Stimulated activated naive B cell treated with anti-CD40 and anti-IgM and Interleukin-4, amounts not matched to agents 10 μg/mL and 1 μg/mL and 100 μg/mL, for 72 hours (primary cell): ENCODE results near the gene PCK2.

Experiments
- ATAC-seq, 2 donors: fragments of 150-1000 bp; cut with Tn5 transposase; replicated peaks; 2 replicates each; pipeline ENCODE4 v1.10.0; 2021; ENCODE audit warnings: moderate library complexity in 1 of 2
- DNase-seq: peaks from one replicate; pipeline ENCODE4 v3.0.0; 2021
- H3K27ac Mint-ChIP-seq: one replicate; pipeline ENCODE4 v1.8.0; 2022; ENCODE audit warnings: mild to moderate bottlenecking, mixed read lengths
- H3K27me3 Mint-ChIP-seq, 2 donors: one replicate each; pipeline ENCODE4 v1.8.0; 2022; ENCODE audit warnings: mixed read lengths in 2 of 2
- H3K36me3 Mint-ChIP-seq, 2 donors: one replicate each; pipeline ENCODE4 v1.8.0; 2022; ENCODE audit warnings: mixed read lengths in 2 of 2, mild to moderate bottlenecking in 1 of 2
- H3K4me1 Mint-ChIP-seq, 2 donors: one replicate each; pipeline ENCODE4 v1.8.0; 2022; ENCODE audit warnings: mixed read lengths in 2 of 2, mild to moderate bottlenecking in 1 of 2
- H3K4me3 Mint-ChIP-seq, 2 donors: one replicate each; pipeline ENCODE4 v1.8.0; 2022; ENCODE audit warnings: mild to moderate bottlenecking in 2 of 2, mixed read lengths in 2 of 2, moderate library complexity in 1 of 2
- H3K9me3 Mint-ChIP-seq, 2 donors: one replicate each; pipeline ENCODE4 v1.8.0; 2022; ENCODE audit warnings: mixed read lengths in 2 of 2, mild to moderate bottlenecking in 1 of 2

Gene PCK2

DNA sequence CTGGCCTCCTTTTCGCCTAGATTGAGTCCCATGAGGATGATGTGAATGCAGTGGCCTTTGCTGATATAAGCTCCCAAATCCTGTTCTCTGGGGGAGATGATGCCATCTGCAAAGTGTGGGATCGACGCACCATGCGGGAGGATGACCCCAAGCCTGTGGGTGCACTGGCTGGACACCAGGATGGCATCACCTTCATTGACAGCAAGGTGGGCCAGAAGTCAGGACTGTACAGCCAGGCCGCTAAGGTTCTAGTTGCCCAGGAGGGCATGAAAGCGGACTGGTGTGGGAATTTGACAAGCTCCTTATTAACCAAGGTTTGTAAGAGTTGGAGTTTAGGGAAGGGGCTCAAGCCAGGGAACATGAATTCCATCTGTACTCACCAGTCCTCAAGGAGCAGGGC lies 25.6 kb downstream of the PCK2 start:
- H3K27ac Mint-ChIP-seq: no peak overlapping the region
- H3K27me3 Mint-ChIP-seq: no peaks in the 10 kb centered on the region
- peaks cover 49 to 77% of the 10 kb centered on the region in 2 donors for H3K36me3 Mint-ChIP-seq
- H3K4me3 Mint-ChIP-seq: no peak overlapping the region
- no peak for DNase-seq
- H3K9me3 Mint-ChIP-seq: no peaks in the 10 kb centered on the region
- H3K4me1 Mint-ChIP-seq: peaks cover 43 to 45% of the 10 kb centered on the region in 2 donors
- ATAC-seq: no peak

DNA sequence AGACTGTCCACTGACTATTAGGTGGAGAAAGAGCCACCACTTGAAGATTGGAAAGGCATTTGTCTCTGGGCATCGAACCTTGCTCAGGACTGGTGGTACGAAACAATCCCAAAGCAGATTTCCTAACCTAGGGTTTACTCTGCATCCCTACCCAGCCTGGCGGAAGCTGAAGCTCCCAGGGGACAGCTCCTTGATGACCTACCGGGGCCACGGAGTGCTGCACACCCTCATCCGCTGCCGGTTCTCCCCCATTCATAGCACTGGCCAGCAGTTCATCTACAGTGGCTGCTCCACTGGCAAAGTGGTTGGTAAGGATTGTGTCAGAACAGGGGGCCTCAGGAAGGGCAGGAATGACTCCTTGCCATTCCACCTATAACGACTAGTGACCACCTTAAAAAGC lies 27.1 kb downstream of the PCK2 start:
- H3K27me3 Mint-ChIP-seq: no peaks in the 10 kb centered on the region
- peak overlapping the region; percentile 2 for H3K27ac Mint-ChIP-seq
- peaks cover 31 to 41% of the 10 kb centered on the region in 2 donors for H3K4me1 Mint-ChIP-seq
- no peak for ATAC-seq
- peaks cover 44 to 69% of the 10 kb centered on the region in 2 donors for H3K36me3 Mint-ChIP-seq
- H3K4me3 Mint-ChIP-seq: no peak overlapping the region
- no peak for DNase-seq
- H3K9me3 Mint-ChIP-seq: no peaks in the 10 kb centered on the region

DNA sequence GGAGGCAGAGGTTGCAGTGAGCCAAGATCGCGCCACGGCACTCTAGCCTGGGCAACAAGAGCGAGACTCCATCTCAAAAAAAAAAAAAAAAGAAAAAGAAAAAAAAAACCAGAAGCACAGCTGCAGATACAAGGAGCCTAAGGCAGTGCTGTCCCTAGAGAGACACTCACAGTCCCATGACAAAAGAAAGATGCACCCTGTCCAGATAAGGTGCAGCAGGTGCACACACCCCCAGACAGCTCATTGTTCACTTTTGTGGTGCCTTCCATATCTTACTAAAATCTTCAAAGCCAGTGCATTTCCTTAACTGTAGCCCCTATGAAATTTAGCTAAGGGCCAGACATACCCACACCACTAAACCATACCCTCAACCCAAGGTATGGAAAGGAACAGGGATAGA lies 28.3 kb downstream of the PCK2 start:
- Mint-ChIP-seq H3K27me3 (no peaks in the 10 kb centered on the region), H3K4me3 (no peak overlapping the region), H3K27ac (peak overlapping the region; percentile 98), H3K4me1 (peaks cover 27 to 32% of the 10 kb centered on the region in 2 donors), H3K9me3 (no peaks in the 10 kb centered on the region), H3K36me3 (peaks cover 38 to 57% of the 10 kb centered on the region in 2 donors)
- ATAC-seq (no peak), DNase-seq (no peak)

DNA sequence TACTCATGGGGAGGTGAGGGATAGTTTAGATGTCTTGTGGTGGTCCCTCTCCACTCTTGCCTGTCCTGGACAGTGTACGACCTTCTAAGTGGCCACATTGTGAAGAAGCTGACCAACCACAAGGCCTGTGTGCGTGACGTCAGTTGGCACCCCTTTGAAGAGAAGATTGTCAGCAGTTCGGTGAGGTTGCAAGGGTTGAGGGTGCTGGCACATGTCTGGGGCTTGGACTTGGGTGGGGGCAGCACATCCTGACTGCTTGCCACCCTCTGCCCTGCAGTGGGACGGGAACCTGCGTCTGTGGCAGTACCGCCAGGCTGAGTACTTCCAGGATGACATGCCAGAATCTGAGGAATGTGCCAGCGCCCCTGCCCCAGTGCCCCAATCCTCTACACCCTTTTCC lies 28.8 kb downstream of the PCK2 start:
- Mint-ChIP-seq H3K27me3 (no peaks in the 10 kb centered on the region), H3K27ac (peak overlapping the region; percentile 98), H3K4me3 (peak overlapping the region in 1 of 2 donors; percentile 69), H3K4me1 (peaks cover 26 to 35% of the 10 kb centered on the region in 2 donors), H3K36me3 (peaks cover 38 to 53% of the 10 kb centered on the region in 2 donors), H3K9me3 (no peaks in the 10 kb centered on the region)
- DNase-seq: no peak
- ATAC-seq: no peak

DNA sequence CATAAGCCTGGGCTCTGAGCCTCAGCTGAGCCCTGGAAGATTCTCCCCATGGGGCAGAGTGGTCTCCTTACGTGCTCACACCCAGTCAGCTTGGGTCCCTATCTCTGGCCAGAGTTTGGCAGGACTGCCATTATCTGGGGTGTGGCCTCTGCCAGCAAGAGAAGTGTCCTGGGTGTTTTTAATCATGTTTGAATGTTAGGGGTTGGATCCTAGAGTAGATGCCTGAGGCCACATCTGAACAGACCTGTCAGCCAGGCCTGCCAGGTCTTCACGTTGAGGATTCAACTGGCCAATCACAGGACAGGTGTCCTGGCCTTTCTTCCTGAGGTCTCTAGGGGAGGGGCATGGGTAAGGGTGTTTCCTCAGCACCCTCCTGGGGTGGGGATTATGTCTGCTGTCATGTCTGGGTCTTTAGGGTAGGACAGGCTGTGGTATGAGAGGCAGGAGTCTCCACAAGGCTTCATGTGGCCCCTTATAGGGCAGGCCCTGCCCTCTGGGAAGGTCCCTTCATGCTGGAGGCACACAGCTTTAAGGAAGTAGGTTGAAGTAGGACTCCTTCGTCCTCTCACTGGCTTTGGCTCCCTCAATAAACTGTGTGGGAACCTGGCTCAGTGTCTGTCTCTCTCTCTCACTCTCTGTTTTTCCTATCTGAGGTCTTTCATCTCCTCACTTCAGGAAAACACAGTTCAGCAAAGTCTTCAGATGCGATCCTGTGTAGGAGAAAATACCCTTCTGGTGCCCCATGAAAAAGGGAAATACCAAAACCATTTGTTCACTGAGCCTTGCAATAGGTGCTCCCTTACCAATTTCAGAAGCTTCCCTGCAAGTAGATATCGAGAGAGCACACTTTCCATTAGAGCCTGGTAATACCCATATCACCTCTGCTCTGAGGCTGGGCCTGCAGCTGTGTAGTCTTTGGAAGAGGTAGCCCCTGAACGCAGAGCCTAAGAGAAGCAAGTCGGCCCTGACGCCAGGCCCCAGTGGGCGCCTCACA lies 29.6 kb downstream of the PCK2 start:
- peak overlapping the region; percentile 28 to 69 for H3K4me3 Mint-ChIP-seq
- H3K9me3 Mint-ChIP-seq: no peaks in the 10 kb centered on the region
- peaks cover 33 to 45% of the 10 kb centered on the region in 2 donors for H3K36me3 Mint-ChIP-seq
- DNase-seq (peak; percentile 62), ATAC-seq (peak; percentile 95 to 97)
- no peaks in the 10 kb centered on the region for H3K27me3 Mint-ChIP-seq
- H3K4me1 Mint-ChIP-seq: peaks cover 23 to 37% of the 10 kb centered on the region in 2 donors
- H3K27ac Mint-ChIP-seq: peak overlapping the region; percentile 98

DNA sequence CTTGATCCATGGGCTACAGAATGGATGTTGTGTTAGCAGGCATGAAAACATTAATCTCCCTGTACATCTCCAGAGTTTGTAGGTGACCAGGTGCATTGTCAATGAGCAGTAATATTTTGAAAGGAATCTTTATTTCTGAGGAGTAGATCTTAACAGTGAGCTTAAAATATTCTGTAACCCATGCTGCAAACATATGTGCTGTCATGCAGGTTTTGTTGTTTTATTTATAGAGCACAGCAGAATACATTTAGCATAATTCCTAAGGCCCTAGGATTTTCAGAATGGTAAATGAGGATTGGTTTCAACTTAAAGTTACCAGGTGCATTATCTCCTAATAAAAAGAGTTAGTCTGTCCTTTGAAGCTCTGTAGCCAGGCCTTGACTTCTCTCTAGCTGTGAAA lies 32.8 kb downstream of the PCK2 start:
- Mint-ChIP-seq H3K4me1 (peaks cover 26 to 41% of the 10 kb centered on the region in 2 donors), H3K4me3 (no peak overlapping the region), H3K36me3 (peaks cover 18 to 23% of the 10 kb centered on the region in 2 donors), H3K27me3 (no peaks in the 10 kb centered on the region), H3K9me3 (no peaks in the 10 kb centered on the region), H3K27ac (no peak overlapping the region)
- no peak for ATAC-seq
- DNase-seq: no peak

DNA sequence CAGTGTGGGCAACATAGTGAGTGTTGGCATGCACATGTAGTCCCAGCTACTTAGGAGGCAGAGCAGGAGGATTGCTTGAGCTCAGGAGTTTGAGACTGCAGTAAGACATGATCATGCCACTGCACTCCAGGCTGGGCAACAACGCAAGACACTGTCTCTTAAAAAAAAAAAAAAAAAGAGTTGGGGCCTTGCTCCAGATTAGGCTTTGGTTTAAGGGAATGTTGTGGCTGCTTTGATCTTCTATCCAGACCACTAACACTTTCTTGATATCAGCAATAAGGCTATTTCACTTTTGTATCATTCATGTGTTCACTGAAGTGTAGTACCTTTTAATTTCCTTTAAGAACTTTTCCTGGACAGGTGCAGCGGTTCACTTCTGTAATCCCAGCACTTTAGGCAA lies 33.6 kb downstream of the PCK2 start:
- no peak overlapping the region for H3K4me3 Mint-ChIP-seq
- H3K27me3 Mint-ChIP-seq: no peaks in the 10 kb centered on the region
- DNase-seq (no peak), ATAC-seq (no peak)
- no peak overlapping the region for H3K27ac Mint-ChIP-seq
- no peaks in the 10 kb centered on the region for H3K9me3 Mint-ChIP-seq
- H3K4me1 Mint-ChIP-seq: peaks cover 28 to 43% of the 10 kb centered on the region in 2 donors
- H3K36me3 Mint-ChIP-seq: peaks cover 15 to 20% of the 10 kb centered on the region in 2 donors

DNA sequence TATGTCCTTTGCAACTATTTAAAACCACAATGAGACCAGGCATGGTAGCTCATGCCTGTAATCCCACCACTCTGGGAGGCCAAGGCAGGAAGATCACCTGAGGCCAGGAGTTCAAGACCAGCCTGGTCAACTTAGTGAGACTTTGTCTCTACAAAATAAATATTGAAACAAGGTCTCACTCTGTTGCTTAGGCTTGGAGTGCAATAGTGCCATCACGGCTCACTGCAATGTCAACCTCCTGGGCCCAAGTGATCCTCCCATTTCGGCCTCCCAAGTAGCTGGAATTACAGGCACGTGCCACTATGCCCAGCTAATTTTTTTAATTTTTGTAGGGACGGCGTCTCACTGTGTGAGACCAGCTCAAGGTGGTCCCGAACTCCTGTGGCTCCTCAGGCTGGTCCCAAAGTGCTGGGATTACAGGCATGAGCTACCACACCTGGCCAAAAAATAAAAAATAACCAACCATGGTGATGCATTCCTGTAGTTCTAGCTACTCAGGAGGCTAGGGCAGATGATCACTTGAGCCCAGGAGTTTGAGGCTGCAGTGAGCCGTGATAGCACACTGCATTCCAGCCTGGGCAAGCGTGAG lies 35.4 kb downstream of the PCK2 start:
- Mint-ChIP-seq H3K36me3 (peaks cover 4 to 7% of the 10 kb centered on the region in 2 donors), H3K27ac (no peak overlapping the region), H3K27me3 (no peaks in the 10 kb centered on the region), H3K4me3 (no peak overlapping the region), H3K4me1 (peaks cover 15 to 29% of the 10 kb centered on the region in 2 donors), H3K9me3 (no peaks in the 10 kb centered on the region)
- ATAC-seq (no peak), DNase-seq (no peak)

DNA sequence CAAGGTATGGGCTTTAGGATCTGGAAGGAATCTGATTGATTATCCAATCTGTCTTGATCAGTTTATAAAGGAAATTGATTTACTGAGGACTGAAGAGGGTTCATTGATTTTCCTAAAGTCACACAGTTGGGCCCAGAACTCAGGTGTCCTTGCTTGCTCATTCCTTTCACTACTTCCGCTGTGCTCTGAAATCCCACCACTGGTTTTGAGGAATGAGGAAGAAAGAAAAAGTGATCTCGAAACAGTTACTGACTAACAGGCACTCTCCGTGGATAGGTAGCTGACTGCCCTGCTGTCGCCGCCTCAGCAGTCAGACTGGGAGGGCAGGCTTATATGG lies 36.2 kb downstream of the PCK2 start, which contains the start of gene FITM1:
Gene FITM1, plus strand, starts transcription at position 280 of the 337 bp plus-strand sequence. CDS start 905 bp downstream, outside the sequence.
- Mint-ChIP-seq H3K9me3 (no peaks in the 10 kb centered on the region), H3K4me1 (peaks cover 16 to 26% of the 10 kb centered on the region in 2 donors), H3K36me3 (peaks cover under 1 to 5% of the 10 kb centered on the region in 2 donors), H3K27ac (peak within 1 kb of the TSS; percentile 42), H3K4me3 (no peak within 1 kb of the TSS), H3K27me3 (no peaks in the 10 kb centered on the region)
- DNase-seq: no peak
- no peak for ATAC-seq

DNA sequence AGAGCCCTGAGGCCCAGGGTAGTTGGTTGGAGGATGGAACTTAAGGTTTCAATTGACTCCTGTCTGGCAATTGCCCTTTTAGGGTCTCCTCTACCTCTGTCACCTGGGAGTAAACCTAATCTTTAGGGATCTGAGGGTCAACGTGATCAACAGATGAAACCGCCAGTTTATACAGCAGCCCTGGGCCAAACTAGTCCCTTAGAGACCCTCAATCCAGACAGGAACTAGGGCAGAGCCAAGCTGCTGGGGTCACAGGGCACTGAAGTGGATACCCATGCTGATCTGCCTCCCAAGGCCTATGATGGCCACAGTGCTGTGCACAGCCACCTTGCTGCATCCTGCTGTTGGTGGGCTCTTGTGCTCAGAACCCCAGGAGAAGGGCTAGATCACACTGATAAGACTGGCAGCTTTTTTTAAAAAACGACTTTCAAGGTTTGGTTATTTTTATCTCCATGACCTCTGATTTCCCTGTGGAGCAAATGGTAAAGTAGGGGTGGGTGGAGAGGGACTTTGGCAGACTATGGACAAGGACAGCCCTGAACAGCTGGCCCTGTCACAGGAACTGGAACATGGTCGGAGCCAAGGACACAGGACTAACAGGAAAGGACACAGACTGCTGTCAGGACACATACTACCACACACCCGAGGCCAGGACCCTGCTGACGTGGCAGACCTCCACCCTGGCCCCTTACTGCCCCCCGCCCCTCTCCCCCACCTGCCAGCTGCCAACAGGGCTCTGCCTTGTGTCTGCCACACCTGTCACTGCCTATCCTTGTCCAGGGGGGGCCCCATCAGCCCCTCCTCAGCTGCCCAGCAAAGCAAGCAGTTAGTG lies 36.8 kb downstream of the PCK2 start:
- H3K4me3 Mint-ChIP-seq: no peak overlapping the region
- peak overlapping the region; percentile 42 for H3K27ac Mint-ChIP-seq
- no peaks in the 10 kb centered on the region for H3K9me3 Mint-ChIP-seq
- H3K27me3 Mint-ChIP-seq: no peaks in the 10 kb centered on the region
- H3K36me3 Mint-ChIP-seq: peaks cover 0 to 5% of the 10 kb centered on the region in 2 donors
- H3K4me1 Mint-ChIP-seq: peaks cover 19 to 29% of the 10 kb centered on the region in 2 donors
- no peak for DNase-seq
- no peak for ATAC-seq

DNA sequence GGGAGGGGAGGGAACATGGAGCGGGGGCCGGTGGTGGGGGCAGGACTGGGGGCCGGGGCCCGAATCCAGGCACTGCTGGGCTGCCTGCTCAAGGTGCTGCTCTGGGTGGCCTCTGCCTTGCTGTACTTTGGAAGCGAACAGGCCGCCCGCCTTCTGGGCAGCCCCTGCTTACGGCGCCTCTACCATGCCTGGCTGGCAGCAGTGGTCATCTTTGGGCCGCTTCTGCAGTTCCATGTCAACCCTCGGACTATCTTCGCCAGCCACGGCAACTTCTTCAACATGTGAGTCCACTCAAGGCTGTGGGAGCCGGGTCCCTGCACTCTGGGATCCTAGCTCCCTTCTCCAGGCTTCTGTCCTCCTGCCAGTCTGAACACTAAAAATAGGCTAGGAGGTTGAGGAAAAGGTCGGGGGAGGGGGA lies 37.4 kb downstream of the PCK2 start:
- ATAC-seq: no peak
- Mint-ChIP-seq H3K4me1 (peaks cover 19 to 31% of the 10 kb centered on the region in 2 donors), H3K9me3 (no peaks in the 10 kb centered on the region), H3K27me3 (no peaks in the 10 kb centered on the region), H3K36me3 (peaks cover 2 to 7% of the 10 kb centered on the region in 2 donors), H3K27ac (no peak overlapping the region), H3K4me3 (no peak overlapping the region)
- DNase-seq: no peak

DNA sequence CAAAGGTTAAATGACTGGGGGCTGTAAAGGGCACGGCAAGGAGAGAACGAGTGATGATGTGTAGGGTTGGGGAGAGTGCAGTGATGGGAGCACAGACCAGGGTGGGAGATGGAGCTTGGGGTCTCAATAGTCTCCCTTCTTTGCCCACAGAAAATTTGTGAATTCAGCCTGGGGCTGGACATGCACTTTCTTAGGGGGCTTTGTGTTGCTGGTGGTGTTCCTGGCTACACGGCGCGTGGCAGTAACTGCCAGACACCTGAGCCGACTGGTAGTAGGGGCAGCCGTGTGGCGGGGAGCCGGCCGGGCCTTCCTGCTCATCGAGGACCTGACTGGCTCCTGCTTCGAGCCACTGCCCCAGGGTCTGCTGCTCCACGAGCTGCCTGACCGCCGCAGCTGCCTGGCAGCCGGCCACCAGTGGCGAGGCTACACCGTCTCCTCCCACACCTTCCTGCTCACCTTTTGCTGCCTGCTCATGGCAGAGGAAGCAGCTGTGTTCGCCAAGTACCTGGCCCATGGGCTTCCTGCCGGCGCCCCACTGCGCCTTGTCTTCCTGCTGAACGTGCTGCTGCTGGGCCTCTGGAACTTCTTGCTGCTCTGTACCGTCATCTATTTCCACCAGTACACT lies 38.1 kb downstream of the PCK2 start:
- ATAC-seq (no peak), DNase-seq (no peak)
- Mint-ChIP-seq H3K4me1 (peaks cover 25 to 37% of the 10 kb centered on the region in 2 donors), H3K27ac (no peak overlapping the region), H3K4me3 (peak overlapping the region in 1 of 2 donors; percentile 11), H3K36me3 (peaks cover 8 to 13% of the 10 kb centered on the region in 2 donors), H3K27me3 (no peaks in the 10 kb centered on the region), H3K9me3 (no peaks in the 10 kb centered on the region)

DNA sequence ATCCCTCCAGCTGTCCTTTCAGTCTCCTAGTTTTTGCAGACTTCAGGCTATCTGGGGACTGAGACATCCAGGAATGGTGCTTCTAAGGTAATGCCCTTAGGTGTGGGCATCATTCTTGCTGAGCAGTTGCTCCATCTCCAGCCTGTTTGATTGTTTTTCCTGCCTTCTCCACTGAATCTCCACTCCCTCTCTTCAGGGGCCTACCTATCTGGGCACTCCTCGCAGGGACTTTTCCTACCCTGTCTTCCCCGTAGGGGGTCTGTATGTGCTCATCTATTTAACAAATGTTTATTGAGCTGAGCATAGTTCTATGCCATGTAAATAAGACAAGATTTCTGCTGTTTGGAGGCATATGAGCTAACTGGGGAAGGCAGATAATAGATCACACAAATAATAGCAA lies 38.9 kb downstream of the PCK2 start:
- Mint-ChIP-seq H3K9me3 (no peaks in the 10 kb centered on the region), H3K4me3 (peak overlapping the region in 1 of 2 donors; percentile 49), H3K27me3 (no peaks in the 10 kb centered on the region), H3K27ac (peak overlapping the region; percentile 63), H3K4me1 (peaks cover 28 to 40% of the 10 kb centered on the region in 2 donors), H3K36me3 (peaks cover 12 to 15% of the 10 kb centered on the region in 2 donors)
- ATAC-seq (no peak), DNase-seq (no peak)
